HCT116 (cell line): ENCODE results near the gene DLG2. TPM values are rescaled to one million over a fixed set of nuclear protein-coding genes. Genes with fewer than 3 reads are reported as not detected.

Experiments
- ATAC-seq: fragments of 200-7000 bp; cut with Tn5 transposase; 2 replicates; pipeline ENCODE4 v1.9.1; 2020; ENCODE audit warnings: mild to moderate bottlenecking, moderate library complexity
- BruUV-seq: library from RNA; stranded (reverse); fragments of 400-500 nt; replicated peaks from 2 replicates; lab custom pipeline; 2021; lab: Mats Ljungman, UMichigan
- CTCF ChIA-PET: fragments of 300-600 bp; sonication (Branson Sonifier 250); formaldehyde crosslinking; loops from one replicate; lab custom pipeline; 2021; ENCODE audit warnings: antibody characterized with exemption; lab: Charles Lee
- POLR2A ChIA-PET: fragments of 300-600, 350-600 bp; sonication (Branson Sonifier 250); formaldehyde crosslinking; loops from one replicate; lab custom pipeline; 2021; ENCODE audit warnings: antibody characterized with exemption; lab: Charles Lee
- RAD21 ChIA-PET, 2 experiments: fragments of 300-600 bp; sonication (Branson Sonifier 250); formaldehyde crosslinking; loops; one replicate each; lab custom pipeline; 2023; ENCODE audit warnings: low total read pairs in 2 of 2; ENCODE audit not compliant: uncharacterized antibody in 2 of 2, unreplicated experiment in 2 of 2, low non-redundant PET in 1 of 2; lab: Charles Lee
- DNase-seq: peaks from one replicate; pipeline ENCODE4 v3.0.0-alpha.2; 2010; ENCODE audit warnings: low read depth, low spot score
- H2AFZ ChIP-seq: fragments of 200-600 bp; shearing (Covaris generic), sonication (generic); 2 replicates; pipeline ENCODE4 v1.6.1; 2017; ENCODE audit warnings: low read depth, mixed run types, mixed read lengths, antibody characterized with exemption, low read length; ENCODE audit not compliant: poor library complexity, severe bottlenecking
- H3K27ac ChIP-seq: 2 replicates; pipeline ENCODE4 v1.5.1; 2012; ENCODE audit warnings: low read depth, low read length
- H3K27me3 ChIP-seq: fragments of 200-600 bp; sonication (generic); 2 replicates; pipeline ENCODE4 v1.6.1; 2016; ENCODE audit warnings: mixed run types, low read length, mixed read lengths; ENCODE audit not compliant: insufficient read depth
- H3K36me3 ChIP-seq, 2 experiments: fragments of 200-500 bp in 1 of 2; fragments of 200-600 bp in 1 of 2; sonication (Bioruptor generic) in 1 of 2; sonication (generic) in 1 of 2; 2 replicates each; pipeline versions ENCODE4 v1.5.1 to v1.6.1; 2014 to 2016; ENCODE audit warnings: low read length in 2 of 2, inconsistent platforms in 1 of 2, mixed read lengths in 1 of 2, mixed run types in 1 of 2; ENCODE audit not compliant: insufficient read depth in 2 of 2, control insufficient read depth in 1 of 2
- H3K4me1 ChIP-seq, 2 experiments: fragments of 200-600 bp in 1 of 2; sonication (generic) in 1 of 2; 2 replicates each; pipeline versions ENCODE4 v1.5.1 to v1.6.1; 2012 to 2017; ENCODE audit warnings: low read length in 2 of 2, inconsistent platforms in 1 of 2, mild to moderate bottlenecking in 1 of 2, mixed read lengths in 1 of 2, mixed run types in 1 of 2, moderate library complexity in 1 of 2; ENCODE audit not compliant: insufficient read depth in 2 of 2, control insufficient read depth in 1 of 2
- H3K4me2 ChIP-seq: fragments of 200-600 bp; sonication (generic); 2 replicates; pipeline ENCODE4 v1.6.1; 2017; ENCODE audit warnings: mixed run types, low read length, mixed read lengths
- H3K4me3 ChIP-seq, 2 experiments: fragments of 200-600 bp in 1 of 2; sonication (generic) in 1 of 2; replicated peaks in 1 of 2; 2 replicates each; pipeline ENCODE4 v1.5.1; 2011 to 2016; ENCODE audit warnings: low read length in 2 of 2, control low read depth in 1 of 2, low read depth in 1 of 2, mild to moderate bottlenecking in 1 of 2, mixed read lengths in 1 of 2, mixed run types in 1 of 2
- H3K79me2 ChIP-seq: fragments of 200-600 bp; sonication (generic); 2 replicates; pipeline ENCODE4 v1.6.1; 2017; ENCODE audit warnings: mild to moderate bottlenecking, mixed run types, low read length, moderate library complexity, mixed read lengths; ENCODE audit not compliant: insufficient read depth
- H3K9ac ChIP-seq: fragments of 200-600 bp; sonication (generic); 2 replicates; pipeline ENCODE4 v1.6.1; 2016; ENCODE audit warnings: low read length, mixed read lengths
- H3K9me2 ChIP-seq: fragments of 200-600 bp; sonication (generic), shearing (Covaris generic); 2 replicates; pipeline ENCODE4 v1.6.1; 2017; ENCODE audit warnings: mixed run types, mild to moderate bottlenecking, moderate library complexity; ENCODE audit not compliant: insufficient read depth
- H3K9me3 ChIP-seq, 2 experiments: fragments of 200-500 bp in 1 of 2; fragments of 200-600 bp in 1 of 2; sonication (Bioruptor generic) in 1 of 2; sonication (generic) in 1 of 2; 2 replicates each; pipeline ENCODE4 v1.6.1; 2014 to 2017; ENCODE audit warnings: low read length in 2 of 2, mixed read lengths in 2 of 2, inconsistent platforms in 1 of 2, low read depth in 1 of 2, mild to moderate bottlenecking in 1 of 2, mixed run types in 1 of 2, moderate library complexity in 1 of 2; ENCODE audit not compliant: control insufficient read depth in 1 of 2, insufficient read depth in 1 of 2
- H4K20me1 ChIP-seq: fragments of 200-600 bp; sonication (generic), shearing (Covaris generic); 2 replicates; pipeline ENCODE4 v1.6.1; 2017; ENCODE audit warnings: mixed run types, mild to moderate bottlenecking, moderate library complexity; ENCODE audit not compliant: insufficient read depth
- CBX3 ChIP-seq: IDR thresholded peaks from 2 replicates; pipeline ENCODE4 v1.6.1; 2012; ENCODE audit warnings: low read depth
- EGR1 ChIP-seq: IDR thresholded peaks from 2 replicates; pipeline ENCODE4 v1.6.1; 2012; ENCODE audit warnings: low read depth
- ELF1 ChIP-seq: IDR thresholded peaks from 2 replicates; pipeline ENCODE4 v1.6.1; 2012; ENCODE audit warnings: low read depth, borderline replicate concordance
- EZH2 ChIP-seq: fragments of 200-600 bp; sonication (generic); IDR thresholded peaks from 2 replicates; pipeline ENCODE4 v1.6.1; 2017; ENCODE audit warnings: antibody characterized with exemption, mixed run types
- EZH2phosphoT487 ChIP-seq: fragments of 200-600 bp; IDR thresholded peaks from 2 replicates; pipeline ENCODE4 v1.6.1; 2018; ENCODE audit warnings: antibody characterized with exemption, borderline replicate concordance
- FOSL1 ChIP-seq: IDR thresholded peaks from 2 replicates; pipeline ENCODE4 v1.6.1; 2012; ENCODE audit warnings: low read depth
- RAD21 ChIP-seq: IDR thresholded peaks from 2 replicates; pipeline ENCODE4 v1.6.1; 2012; ENCODE audit warnings: low read depth, mild to moderate bottlenecking
- SIN3A ChIP-seq: IDR thresholded peaks from 2 replicates; pipeline ENCODE4 v1.6.1; 2012; ENCODE audit warnings: low read depth
- SP1 ChIP-seq: IDR thresholded peaks from 2 replicates; pipeline ENCODE4 v1.6.1; 2012; ENCODE audit warnings: low read depth
- TCF7L2 ChIP-seq: IDR thresholded peaks from 2 replicates; pipeline ENCODE4 v1.7.0; 2011; ENCODE audit warnings: borderline replicate concordance, inconsistent platforms; ENCODE audit not compliant: insufficient read depth, insufficient read length; ENCODE audit errors: extremely low read depth
- YY1 ChIP-seq: IDR thresholded peaks from 2 replicates; pipeline ENCODE4 v1.6.1; 2011; ENCODE audit warnings: low read length, low read depth, moderate library complexity, mild to moderate bottlenecking; ENCODE audit not compliant: insufficient replicate concordance; ENCODE audit errors: extremely low read depth
- ZFX ChIP-seq: fragments of 450-650 bp; IDR thresholded peaks from 2 replicates; pipeline ENCODE4 v1.6.1; 2017
- intact Hi-C: fragments of 100-400 bp; cut with micrococcal nuclease; formaldehyde crosslinking; loops from 2 replicates; pipeline ENCODE4 v1.10.0; 2022
- total RNA-seq: library from RNA; stranded (reverse); gene quantifications from one replicate; pipeline ENCODE4 v1.2.1, GENCODE V29; 2021; ENCODE audit not compliant: unreplicated experiment
- TF ChIP-seq, protein P1 (sequence below): IDR thresholded peaks from 2 replicates; pipeline ENCODE4 v1.6.1; 2012
- TF ChIP-seq, protein P2 (sequence below), 3 experiments: fragments of 200-600 bp in 1 of 3; sonication (generic) in 1 of 3; IDR thresholded peaks in 2 of 3; conservative IDR thresholded peaks in 1 of 3; 2 replicates each; pipeline ENCODE4 v1.5.1; 2012 to 2017; ENCODE audit warnings: low read depth in 2 of 3, low read length in 2 of 3, antibody characterized with exemption in 1 of 3, borderline replicate concordance in 1 of 3, control low read depth in 1 of 3, mild to moderate bottlenecking in 1 of 3, mixed read lengths in 1 of 3, mixed run types in 1 of 3, moderate library complexity in 1 of 3; ENCODE audit not compliant: insufficient read depth in 1 of 3
- TF ChIP-seq, protein P3 (sequence below): IDR thresholded peaks from 2 replicates; pipeline ENCODE4 v1.6.1; 2011; ENCODE audit warnings: mild to moderate bottlenecking, low read length, moderate library complexity; ENCODE audit not compliant: insufficient replicate concordance; ENCODE audit errors: extremely low read depth

DLG2 gene
- total RNA-seq, 1 experiment from 2014 or later = 2.4 TPM

- ChIA-PET POLR2A (no interaction called here), CTCF (no interaction called here), RAD21 (no interaction called here)
- H3K9ac ChIP-seq = no peak overlapping the region
- TF ChIP-seq EZH2 = no peak
- TF ChIP-seq, protein P1, sequence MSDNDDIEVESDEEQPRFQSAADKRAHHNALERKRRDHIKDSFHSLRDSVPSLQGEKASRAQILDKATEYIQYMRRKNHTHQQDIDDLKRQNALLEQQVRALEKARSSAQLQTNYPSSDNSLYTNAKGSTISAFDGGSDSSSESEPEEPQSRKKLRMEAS = no peak
- no peak for TF ChIP-seq RAD21
- no peak for TF ChIP-seq EGR1
- TF ChIP-seq CBX3 = no peak
- no peak for TF ChIP-seq SP1
- no peak for TF ChIP-seq ELF1
- TF ChIP-seq TCF7L2 = no peak
- TF ChIP-seq SIN3A = no peak
- TF ChIP-seq EZH2phosphoT487 = no peak
- no peak for TF ChIP-seq FOSL1
- no peak for TF ChIP-seq ZFX
- TF ChIP-seq YY1 = no peak
- TF ChIP-seq, protein P2, sequence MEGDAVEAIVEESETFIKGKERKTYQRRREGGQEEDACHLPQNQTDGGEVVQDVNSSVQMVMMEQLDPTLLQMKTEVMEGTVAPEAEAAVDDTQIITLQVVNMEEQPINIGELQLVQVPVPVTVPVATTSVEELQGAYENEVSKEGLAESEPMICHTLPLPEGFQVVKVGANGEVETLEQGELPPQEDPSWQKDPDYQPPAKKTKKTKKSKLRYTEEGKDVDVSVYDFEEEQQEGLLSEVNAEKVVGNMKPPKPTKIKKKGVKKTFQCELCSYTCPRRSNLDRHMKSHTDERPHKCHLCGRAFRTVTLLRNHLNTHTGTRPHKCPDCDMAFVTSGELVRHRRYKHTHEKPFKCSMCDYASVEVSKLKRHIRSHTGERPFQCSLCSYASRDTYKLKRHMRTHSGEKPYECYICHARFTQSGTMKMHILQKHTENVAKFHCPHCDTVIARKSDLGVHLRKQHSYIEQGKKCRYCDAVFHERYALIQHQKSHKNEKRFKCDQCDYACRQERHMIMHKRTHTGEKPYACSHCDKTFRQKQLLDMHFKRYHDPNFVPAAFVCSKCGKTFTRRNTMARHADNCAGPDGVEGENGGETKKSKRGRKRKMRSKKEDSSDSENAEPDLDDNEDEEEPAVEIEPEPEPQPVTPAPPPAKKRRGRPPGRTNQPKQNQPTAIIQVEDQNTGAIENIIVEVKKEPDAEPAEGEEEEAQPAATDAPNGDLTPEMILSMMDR (IDR thresholded peaks at IDR 0.05 in 2 of 3, conservative IDR thresholded peaks at IDR 0.05 in 1 of 3; ENCODE audit: borderline replicate concordance in 1 of 3, insufficient read depth in 1 of 3, low read depth in 2 of 3, low read length in 2 of 3) = no peak
- TF ChIP-seq, protein P3, sequence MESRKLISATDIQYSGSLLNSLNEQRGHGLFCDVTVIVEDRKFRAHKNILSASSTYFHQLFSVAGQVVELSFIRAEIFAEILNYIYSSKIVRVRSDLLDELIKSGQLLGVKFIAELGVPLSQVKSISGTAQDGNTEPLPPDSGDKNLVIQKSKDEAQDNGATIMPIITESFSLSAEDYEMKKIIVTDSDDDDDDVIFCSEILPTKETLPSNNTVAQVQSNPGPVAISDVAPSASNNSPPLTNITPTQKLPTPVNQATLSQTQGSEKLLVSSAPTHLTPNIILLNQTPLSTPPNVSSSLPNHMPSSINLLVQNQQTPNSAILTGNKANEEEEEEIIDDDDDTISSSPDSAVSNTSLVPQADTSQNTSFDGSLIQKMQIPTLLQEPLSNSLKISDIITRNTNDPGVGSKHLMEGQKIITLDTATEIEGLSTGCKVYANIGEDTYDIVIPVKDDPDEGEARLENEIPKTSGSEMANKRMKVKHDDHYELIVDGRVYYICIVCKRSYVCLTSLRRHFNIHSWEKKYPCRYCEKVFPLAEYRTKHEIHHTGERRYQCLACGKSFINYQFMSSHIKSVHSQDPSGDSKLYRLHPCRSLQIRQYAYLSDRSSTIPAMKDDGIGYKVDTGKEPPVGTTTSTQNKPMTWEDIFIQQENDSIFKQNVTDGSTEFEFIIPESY = no peak
- no peaks in the 10 kb centered on the region for H3K9me2 ChIP-seq
- no peaks in the 10 kb centered on the region for H4K20me1 ChIP-seq
- ATAC-seq (no peak), DNase-seq (no peak)
- no peaks in the 10 kb centered on the region for H3K9me3 ChIP-seq
- no peak overlapping the region for H3K4me3 ChIP-seq
- H3K36me3 ChIP-seq = no peaks in the 10 kb centered on the region
- no peak overlapping the region for H3K27ac ChIP-seq
- H2AFZ ChIP-seq = no peak overlapping the region
- H3K4me1 ChIP-seq = no peaks in the 10 kb centered on the region
- intact Hi-C loops = no loop called here
- no peaks in the 10 kb centered on the region for H3K27me3 ChIP-seq
- H3K4me2 ChIP-seq = no peak overlapping the region
- BruUV-seq = no TSS peak
- H3K79me2 ChIP-seq = no peaks in the 10 kb centered on the region
Measured at GRCh38 chr11:83666149-83666548, 1961.0 kb downstream of the DLG2 start.
